GM19035 (cell line): ENCODE data around the gene LDLRAP1.
A peak's percentile ranks its signal among the peaks of the same experiment; 100 is the strongest.
"Not testable (repeated sequence)": the region's sequence is repeated elsewhere in the genome, so short reads cannot be mapped to it uniquely, and the experiment has no call there.

Experiments used
- ATAC-seq: cut with Tn5 transposase; IDR thresholded peaks from one replicate; pipeline ENCODE4 v1.9.1; 2021; ENCODE audit not compliant: unreplicated experiment

LDLRAP1 gene, protein sequence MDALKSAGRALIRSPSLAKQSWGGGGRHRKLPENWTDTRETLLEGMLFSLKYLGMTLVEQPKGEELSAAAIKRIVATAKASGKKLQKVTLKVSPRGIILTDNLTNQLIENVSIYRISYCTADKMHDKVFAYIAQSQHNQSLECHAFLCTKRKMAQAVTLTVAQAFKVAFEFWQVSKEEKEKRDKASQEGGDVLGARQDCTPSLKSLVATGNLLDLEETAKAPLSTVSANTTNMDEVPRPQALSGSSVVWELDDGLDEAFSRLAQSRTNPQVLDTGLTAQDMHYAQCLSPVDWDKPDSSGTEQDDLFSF

DNA sequence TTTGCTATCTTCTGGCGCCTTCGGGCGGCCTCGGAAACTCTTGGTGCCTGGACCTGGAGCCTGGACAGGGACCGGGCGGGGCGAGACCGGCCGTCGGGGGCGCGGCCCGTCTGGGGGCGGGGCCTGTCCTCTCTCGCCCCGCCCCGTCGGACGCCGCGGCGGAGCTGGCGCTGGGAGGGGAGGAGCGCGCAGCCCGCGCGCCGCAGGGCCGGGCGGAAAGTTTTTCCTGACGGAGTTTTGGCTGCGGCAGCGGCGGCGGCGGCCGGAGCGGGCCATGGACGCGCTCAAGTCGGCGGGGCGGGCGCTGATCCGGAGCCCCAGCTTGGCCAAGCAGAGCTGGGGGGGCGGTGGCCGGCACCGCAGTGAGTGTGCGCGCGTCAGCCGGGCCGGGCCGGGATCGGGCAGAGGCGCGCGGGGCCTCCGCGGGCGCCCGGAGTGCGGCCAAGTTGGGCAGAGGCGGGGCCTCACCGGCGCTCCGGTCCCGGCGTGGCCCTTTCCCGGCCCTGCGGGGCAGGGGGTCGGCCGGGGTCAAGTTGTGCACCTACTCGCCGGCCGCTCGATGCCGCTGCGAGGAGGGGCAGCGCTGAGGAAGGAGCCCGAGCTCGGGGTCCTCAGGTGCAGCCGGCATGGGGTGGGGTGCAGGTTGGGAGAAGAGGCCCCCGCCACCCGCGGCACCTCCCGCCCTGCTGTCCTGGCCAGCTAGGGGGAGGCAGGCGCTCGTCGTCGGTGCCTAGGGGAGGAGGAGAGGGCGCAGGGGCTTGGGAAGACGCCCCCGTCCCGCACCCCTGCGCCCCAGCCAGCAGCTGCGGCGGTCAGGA, at the start of gene LDLRAP1:
Gene LDLRAP1 (plus strand): TSS at position 182 of the 818 bp plus-strand sequence. CDS start 93 bp downstream, at position 275.
- ATAC-seq, result peak; percentile 86

DNA sequence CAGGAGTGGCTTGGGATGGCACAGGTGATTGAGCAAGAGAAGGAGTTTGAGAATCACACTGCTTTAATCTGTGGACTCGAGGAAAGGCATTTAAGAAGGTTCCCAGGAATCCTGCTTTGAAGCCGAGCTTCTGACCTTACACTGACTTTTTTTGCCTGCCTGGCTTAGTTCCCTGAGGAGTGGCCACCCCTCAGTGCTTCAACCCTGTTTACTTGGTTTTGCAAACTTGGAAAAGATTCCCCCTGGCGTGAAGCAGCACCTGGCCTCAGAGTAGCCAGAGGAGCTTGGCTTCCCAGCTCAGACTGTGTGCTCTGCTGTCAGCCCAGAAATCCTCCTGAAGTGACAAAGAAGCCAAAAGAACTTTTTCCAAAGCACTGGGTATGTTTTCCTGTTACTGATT, 48.5 kb upstream of the LDLRAP1 start:
- no peak for ATAC-seq

DNA sequence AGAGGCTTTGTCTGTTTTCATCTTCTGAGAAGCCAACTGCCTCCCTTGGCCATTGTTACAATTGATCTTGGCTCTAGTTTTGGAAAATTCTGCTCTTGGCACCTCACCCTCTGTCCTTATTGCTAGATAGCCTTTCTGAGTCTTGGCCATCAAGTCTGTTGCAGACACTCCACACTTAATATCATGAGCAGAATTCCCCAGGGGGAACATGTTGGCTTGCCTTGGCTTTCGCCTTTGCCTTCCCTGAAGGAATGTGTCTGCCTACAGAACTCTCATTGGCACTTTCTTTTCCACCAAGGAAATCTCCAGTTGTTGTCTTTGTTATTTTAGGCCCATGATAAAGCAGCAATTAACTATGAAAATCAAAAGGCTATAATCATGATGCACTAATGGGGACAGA, 42.7 kb upstream of the LDLRAP1 start:
- ATAC-seq, result no peak

DNA sequence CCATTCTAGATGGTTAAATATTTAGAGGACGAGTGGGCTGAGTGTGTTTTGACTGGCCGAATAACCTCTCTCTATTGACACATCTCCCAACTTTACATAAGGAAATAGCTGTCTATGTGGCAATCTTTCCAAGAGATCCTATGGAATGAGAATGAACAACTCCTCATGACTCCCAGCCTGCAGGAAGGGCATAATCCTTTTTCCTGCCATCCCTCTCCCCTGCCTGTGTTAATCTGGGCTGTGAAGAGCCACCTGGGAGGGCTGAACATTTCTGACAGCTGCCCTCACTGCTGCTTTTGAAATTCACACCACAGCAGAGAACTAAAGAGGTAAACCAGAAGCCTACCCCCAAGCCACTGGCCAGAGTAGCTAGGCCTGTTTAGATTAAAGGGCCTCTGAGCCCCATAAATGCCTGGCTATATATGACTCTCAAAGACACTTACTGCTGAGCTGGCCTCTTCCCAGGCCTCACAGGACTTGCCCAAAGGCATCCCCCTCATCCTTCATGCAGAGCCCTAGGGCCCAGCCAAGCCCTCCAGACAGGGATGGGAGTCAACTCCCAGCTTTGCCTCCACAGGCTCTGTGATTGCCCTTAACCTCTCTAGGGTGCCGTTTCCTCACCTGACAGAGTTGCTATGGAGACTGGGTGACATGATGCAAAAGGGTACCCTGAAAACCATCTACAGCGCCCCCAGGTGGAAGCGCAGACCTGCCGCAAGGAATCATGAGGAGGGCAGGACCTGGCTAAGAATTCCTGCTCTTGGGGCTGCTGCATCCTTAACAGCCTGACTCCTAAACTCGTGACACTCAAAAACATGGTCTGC, 42.0 kb upstream of the LDLRAP1 start:
- no peak for ATAC-seq

DNA sequence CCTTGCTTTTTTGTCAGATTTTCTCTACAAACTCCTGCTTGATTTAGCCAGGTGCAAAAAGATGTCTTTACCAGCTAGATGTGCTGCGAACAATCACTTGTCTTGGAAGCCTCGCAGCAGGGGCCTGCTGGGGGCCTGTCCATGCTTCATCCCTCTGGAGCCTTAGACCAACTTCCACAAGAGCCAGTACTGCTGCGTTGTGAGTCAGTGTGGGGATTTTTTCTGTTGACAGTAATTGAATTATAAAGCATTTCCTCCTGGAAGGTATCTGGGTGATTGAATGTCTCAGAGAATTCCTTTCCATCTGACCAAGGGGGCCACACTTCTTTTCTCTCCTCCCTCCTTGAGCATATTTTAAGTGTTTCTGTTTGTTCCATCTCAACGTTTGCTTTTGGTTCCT, 40.4 kb upstream of the LDLRAP1 start:
- no peak for ATAC-seq

DNA sequence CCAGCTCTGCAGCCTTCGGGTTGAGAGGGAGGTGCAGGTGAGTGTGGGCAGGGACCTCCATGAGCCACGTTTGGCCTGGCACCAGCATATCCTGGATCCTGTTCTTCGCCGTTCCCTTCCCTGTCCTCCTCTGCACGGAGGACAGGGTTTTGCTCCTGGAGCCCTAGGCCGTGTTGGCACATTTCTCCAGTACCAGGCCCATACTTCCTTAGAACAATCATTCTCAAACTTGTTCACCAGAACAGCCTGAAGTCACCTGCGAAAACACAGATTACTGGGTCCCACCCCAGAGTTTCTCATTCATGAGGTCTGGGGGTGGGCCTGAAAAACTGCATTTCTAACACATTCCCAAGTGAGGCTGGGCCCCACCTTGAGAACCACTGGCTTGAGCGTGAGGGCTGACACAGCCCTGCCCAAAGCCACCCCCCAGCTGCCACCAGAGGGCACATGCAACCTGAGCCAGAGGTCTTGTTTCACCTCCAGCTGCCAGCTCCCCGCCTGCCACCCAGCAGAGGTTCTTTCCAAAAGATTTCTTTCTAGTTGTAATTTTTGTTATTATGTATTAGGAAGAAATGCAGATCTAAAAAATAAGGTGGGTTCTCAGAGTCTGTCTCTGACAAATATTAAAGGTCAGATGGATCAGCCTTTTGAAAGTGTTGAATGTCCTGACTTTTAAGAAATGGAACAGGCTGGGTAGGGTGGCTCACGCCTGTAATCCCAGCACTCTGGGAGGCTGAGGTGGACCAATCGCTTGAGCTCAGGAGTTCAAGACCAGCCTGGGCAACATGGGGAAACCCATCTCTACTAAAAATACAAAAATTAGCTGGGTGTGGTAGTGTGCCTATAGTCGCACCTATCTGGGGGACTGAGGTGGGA, 39.6 kb upstream of the LDLRAP1 start:
- no peak for ATAC-seq

DNA sequence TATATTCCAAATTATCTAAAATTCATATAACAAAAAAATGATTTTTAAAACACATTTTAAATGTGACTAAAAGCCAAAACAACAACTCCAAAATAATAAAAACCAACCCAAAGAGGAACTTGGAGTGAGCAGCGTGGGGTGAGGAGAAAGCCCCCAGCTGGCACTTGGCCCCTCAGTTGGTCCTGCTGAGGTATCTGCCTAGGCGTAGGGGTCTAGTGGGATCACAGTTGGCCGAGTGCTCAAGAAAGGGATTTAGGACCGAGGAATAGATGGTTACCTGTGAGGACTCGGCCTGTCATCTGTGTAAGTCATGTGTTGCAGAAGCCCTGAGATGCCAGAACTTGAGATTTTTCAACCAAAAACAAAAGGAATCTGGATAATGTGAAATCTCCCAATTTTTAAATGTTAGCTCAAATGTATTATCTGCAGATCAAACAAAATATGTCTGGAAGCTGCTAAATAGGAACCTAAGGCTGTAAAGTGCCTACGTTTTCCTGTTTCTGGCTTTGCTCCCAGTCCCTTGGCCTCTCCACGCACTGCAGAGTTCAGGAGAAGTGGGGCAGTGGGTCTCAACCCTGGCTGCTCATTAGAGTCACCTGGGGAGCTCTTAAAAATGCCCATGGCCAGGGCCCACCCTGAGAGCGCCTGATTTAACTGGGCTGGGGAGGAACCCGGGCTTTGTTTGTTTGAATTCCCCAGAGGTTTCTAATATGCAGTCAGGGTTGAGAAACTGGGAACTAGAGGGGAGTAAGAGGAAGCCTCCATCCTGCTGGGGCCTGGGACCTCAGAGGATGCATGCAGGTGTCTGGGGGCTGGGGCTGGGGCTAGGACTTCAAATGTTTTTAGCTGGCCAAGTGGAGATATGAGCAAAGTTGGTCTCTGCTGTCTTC, 38.5 kb upstream of the LDLRAP1 start:
- ATAC-seq, result no peak

DNA sequence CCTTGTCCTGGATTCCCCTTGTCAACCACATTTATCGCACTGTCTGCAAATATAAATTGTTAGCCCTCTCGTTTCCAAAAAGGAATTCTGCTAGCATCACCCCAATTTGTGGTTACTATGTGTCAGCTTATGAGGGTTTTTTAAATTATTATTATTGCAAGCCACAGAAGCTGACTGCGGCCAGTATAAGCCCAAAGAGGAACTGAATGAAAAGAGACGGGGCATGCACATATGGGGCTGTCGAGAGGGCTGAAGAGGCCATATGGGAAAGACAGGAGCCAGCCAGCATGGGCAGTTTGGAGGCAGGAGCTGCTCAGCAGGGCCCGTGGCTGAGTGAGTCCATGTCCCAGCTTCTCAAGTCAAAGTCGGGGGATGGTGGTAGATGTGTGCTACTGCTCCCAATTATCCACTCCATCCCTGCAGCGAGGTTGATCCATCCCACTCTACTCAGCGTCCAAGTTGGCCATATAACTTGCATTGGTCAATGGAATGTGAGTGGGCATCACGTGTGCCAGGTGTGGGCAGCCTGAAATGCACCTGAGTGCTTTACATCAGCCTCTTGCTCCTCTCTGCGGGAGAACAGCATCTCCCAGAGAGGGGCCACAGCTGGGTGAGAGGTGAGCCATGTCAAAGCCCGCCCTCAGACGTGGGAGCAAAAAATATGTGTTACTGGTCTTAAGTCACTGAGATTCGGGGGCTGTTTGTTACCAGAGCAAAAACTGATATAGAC, 37.6 kb upstream of the LDLRAP1 start:
- no peak for ATAC-seq

DNA sequence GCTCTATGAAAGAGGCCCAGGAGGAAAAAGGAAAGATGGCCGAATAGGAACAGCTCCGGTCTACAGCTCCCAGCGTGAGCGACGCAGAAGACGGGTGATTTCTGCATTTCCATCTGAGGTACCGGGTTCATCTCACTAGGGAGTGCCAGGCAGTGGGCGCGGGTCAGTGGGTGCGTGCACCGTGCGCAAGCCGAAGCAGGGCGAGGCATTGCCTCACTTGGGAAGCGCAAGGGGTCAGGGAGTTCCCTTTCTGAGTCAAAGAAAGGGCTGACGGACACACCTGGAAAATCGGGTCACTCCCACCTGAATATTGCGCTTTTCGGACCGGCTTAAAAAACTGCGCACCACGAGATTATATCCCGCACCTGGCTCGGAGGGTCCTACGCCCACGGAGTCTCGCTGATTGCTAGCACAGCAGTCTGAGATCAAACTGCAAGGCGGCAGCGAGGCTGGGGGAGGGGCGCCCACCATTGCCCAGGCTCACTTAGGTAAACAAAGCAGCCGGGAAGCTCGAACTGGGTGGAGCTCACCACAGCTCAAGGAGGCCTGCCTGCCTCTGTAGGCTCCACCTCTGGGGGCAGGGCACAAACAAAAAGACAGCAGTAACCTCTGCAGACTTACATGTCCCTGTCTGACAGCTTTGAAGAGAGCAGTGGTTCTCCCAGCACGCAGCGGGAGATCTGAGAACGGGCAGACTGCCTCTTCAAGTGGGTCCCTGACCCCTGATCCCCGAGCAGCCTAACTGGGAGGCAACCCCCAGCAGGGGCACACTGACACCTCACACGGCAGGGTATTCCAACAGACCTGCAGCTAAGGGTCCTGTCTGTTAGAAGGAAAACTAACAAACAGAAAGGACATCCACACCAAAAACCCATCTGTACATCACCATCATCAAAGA, 36.6 kb upstream of the LDLRAP1 start:
- not testable (repeated sequence) for ATAC-seq

DNA sequence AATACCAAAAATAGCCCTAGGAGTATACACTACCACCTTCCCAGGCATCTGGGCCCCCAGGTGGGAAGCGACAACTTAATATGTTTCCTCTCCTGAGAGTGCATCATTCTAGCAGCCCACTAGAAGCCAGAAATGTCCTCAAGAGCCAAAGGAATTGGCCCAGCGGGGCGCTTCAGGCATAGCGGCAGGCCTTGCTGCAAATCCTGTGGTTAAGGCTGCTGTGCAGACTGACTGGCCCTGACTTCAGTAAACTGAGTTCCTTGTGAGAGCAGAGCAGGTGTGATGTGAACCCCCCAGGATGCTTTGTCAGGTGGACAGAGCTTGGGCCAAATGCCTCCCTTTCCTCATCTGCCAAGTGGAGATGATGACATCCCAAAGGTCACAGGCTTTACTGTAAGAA, 29.7 kb upstream of the LDLRAP1 start:
- no peak for ATAC-seq

DNA sequence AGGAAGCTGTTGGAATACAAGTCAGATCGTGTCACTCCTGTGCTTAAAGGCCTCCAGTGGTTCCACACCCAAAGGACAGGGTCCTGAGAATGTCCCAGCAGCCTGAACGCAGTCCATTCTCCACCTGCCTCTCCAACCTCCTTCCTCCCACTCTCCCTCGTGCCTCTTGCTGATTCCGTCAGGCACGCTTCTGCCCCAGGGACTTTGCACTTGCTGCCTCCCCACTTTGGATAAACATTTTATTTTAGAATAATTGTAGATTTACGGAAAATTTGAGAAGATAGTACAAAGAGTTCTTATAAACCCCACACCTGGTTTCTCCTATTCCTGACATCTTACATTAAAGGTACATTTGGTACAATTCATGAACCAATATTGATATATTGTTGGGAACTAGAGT, 28.4 kb upstream of the LDLRAP1 start:
- no peak for ATAC-seq

DNA sequence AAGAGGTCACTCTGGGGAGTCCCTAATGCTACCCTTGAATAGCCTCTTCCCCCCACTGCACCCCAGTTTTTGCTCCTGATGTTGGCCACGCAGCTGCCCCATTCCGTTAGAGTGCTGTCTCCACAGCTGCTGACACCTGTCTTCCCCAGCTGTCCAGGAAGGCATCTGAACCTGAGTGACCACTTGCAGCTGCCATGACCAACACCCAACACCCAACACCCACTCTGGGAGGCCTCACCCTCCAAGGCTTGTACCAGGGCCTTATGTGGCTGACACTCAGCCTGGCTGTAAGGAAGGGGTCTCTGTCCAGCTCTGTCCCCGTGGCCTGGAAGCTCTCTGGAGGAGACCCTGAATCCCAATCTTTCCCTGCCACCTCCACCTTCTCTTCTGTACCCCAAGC, 26.7 kb upstream of the LDLRAP1 start:
- no peak for ATAC-seq

DNA sequence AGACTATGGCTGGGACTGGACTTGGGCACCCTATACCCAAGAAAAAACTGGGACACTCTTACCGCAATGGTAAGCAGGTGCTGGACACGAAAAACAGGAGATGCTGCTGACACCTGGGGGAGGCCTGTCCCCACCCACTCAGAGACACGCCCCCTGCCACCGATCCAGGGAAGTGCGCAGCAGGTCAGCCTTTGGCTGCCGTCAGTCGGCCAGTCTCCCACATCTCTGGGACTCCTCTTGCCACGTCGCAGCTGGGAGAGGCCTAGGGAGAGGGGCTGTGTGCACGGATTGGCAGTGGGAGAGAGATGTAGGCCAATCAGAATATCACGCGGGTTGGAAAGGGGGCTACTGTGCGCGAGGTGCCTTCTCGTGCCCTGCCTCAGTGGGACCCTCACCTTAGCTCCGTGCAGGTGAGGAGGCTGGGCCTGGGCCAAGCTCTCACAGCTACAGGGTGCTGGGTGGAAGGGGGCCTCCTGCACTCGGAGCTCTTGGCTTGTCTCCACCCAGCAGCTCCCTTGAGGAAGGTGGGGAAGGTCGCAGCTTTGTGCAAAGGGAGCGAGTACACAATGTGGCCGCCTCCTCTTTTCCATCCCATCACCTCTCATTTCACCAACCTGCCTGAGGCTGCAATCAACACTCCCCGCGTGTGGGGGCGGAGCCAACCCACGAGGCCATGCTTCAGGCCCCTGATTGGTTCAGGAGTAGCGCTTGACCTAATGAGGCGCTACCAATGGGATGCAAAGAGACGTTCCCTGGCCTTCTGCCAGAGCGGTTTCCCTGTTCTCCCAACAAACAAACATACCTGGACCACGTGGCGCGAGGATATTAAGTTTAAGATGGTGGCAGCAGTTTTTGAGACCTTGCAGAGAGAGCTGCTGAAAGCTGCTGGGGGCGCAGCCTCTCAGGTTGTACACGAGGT, 25.7 kb upstream of the LDLRAP1 start:
- no peak for ATAC-seq

DNA sequence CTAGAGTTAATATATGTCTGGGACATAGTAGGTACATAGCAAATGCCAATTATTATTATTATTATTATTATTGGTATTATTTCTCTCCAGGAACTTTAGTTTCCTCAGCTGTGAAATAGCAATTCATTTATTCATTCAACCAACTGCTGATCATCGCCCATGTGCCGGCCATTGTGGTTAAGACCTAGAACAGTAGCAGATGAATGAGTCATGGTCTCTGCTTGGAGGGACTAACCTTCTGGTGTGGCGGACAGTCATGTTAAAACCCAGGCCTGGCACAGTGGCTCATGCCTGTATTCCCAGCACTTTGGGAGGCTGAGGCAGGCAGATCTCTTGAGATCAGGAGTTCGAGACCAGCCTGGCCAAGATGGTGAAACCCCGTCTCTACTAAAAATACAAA, 23.8 kb upstream of the LDLRAP1 start:
- ATAC-seq, result no peak

DNA sequence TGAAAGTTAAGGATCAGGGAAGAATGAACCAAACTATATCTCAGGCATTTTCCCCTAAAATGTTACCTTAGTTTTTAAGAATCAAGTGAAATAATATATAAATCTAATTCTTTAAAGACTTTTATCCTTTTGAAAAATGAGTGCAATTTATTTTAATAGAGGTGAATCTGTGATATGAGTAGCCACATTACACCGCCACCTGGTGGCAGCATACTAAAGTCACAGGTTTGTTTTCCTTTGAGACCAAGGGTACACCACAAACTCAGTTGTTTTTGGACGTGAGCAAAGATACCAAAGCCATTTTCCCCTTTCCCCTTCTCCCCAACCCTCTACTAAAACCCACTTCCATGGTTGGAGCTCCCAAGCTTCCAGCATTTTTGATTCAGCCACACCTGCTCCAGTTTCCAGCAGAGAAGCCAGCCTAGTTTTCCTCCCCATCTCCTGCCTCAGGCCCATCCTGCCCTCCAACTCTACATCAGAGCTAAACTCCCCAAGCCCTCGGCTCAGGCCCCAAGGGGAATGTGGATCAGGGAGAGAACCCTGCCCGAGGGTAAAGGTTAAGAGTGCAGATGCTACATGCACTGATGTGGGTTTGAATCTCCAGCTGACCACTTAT, 22.9 kb upstream of the LDLRAP1 start:
- ATAC-seq, result no peak

DNA sequence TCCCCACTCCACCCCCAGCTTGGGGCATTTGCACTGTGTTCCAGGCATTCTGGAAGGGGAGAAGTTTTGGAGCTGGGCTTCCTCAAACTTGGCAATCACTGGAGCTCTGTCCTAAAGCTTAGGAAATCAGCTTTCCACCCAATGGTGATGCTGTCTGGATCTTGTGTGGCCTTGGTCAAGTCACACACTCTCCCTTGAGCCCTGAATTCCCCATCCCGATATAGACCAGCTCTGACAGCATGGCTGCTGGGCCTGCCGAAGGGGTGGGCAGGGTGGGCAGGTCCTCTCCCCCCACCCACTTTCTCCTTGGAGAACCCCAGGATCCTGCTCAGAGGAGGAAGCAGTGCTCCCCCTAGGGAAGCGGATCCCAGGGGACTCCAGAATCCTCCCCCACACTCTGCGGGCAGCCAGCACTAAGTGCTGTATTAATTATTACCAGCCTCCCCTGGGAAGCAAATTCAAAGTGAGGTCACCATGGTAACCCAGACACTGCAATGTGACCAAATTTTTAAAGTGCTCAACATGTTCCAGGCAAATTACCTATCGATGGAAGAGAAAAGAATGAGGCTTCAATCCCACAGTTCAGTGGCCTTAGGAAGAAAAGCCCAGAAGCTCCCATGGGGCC, 21.3 kb upstream of the LDLRAP1 start:
- ATAC-seq, result no peak
